Hematopoietic multipotent progenitor cell treated with erythropoietin and hydrocortisone succinate and interleukin-3 and kit ligand, for 8 days (in vitro differentiated cells): Measurements from ENCODE around the gene TSPAN32.

Experiments used
- DNase-seq: peaks from one replicate; pipeline ENCODE4 v3.0.0-alpha.2; 2015

Gene TSPAN32

GRCh38 chr11:2301631-2302305 is at the start of gene TSPAN32, which contains the start of gene C11orf21:
TSPAN32 (plus strand) TSS chr11:2302013; CDS start chr11:2302150, 137 bp downstream.
C11orf21 (minus strand) TSS chr11:2301918; CDS start chr11:2301808, 110 bp downstream.
- DNase-seq: peak; percentile 97

DNA sequence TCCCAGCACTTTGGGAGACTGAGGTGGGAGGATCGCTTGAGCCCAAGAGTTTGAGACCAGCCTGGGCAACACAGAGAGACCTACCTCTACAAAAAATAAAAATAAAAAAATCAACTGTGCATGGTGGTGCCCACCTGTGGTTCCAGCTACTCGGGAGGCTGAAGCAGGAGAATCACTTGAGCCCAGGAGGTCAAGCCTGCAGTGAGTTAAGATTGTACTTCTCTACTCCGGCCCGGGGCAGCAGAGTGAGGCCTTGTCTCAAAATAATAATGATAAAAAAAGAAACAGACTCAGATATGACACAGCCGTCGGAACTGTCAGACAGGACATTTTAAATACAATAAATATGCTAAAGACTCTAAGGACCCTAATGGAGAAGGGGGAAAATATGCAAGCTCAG is 49.8 kb upstream of the TSPAN32 start:
- no peak for DNase-seq

GRCh38 chr11:2256293-2256913 is 45.4 kb upstream of the TSPAN32 start:
- no peak for DNase-seq

GRCh38 chr11:2256951-2257700 is 44.7 kb upstream of the TSPAN32 start:
- no peak for DNase-seq

GRCh38 chr11:2258501-2259465 is 43.0 kb upstream of the TSPAN32 start:
- DNase-seq: no peak

DNA sequence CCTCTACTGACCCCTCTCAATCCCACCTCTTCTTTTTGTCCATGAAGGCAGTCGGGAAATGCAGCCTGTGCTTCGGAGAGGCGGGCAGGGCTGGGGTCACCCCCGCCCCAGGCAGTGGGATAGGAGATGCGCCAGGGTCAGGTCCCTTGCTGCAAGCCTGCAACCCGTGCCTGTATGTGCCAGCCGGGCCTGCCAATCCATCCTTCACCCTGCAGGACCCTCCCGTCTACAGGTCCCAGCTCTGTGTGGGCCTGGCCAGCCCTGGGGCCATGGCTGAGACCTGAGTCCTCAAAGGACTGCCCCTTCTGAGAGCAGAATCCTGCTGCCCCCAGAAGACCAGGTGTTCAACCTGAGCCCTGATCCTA is 42.4 kb upstream of the TSPAN32 start:
- DNase-seq: no peak

GRCh38 chr11:2259897-2260451 is 41.8 kb upstream of the TSPAN32 start:
- no peak for DNase-seq

DNA sequence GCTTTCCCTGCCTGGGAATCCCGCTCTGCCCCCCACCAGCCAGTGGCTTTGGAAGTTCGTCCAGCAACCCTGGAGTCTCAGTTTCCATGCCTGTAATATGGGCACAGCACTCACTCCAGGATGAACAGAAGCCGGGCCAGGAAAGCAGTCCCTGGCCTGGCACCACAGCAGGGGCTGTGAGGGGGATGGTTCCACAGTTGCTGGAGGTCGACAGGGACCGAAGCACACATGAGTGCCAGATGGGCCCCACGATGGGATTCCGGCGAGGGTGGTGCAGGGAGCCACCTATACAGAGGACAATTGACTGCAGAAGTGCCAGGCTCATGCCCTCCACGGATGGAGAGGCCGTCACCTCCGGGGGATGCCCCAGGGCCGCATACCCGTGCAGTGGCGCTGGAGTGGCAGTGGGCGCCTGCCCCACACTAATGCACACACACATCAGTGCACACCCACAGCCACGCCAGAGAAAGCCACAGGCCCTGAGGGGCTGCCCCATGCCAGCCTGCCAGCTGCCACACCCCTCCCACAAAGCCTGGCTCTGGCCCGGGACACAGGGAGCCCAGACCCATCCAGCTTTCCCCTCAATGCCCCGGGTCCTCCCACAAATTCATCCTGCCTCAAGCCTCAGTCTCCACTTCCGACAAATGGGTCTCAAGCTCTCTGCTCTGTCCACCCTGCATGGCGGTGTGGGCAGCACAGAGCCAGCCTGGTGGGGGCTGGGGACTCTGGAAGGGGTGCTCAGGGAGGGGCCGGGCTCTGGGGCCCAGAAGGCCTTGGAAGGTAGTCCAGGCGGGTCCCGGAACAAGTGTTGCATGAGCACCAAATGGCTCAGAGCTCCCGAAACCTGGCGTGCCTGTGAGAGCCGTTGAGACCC is 41.1 kb upstream of the TSPAN32 start:
- no peak for DNase-seq

DNA sequence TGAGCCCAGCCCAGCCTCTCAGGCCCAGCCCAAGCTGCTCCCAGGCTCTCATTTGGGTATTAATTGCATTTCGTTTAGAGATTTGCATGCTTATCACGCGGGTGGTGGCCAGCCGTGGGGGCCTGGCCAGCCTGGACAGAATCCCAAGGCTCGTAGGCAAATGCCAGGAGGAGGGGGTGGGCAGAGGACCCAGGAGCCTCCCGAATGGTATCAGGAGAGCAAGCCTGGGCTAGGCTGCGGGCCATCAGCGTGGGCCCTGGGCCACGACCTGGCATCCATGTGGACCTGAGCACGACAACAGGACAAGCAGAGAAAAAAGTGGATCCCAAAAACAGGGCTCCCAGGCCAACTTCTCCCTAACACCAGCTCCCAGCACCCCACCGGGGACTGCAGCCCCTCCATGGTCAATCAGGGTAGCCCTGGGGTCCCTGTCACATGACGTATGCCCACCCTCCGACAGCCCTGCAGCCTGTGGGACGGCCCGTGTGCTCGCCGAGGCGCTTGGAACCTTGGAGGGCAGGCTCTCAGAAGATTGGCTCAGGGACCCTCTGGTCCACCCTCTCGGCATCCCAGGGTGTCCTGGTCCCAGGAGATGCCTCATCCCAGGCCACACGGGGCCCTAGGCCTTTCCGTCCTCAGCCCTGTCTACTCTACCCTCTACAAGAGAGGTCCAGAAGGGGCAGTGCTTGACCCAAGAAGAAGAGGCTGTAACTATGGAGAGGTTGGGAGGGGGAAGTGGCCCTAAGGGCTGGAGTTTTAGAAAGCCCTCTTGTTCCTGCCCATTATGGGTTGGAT is 40.2 kb upstream of the TSPAN32 start:
- DNase-seq: no peak

DNA sequence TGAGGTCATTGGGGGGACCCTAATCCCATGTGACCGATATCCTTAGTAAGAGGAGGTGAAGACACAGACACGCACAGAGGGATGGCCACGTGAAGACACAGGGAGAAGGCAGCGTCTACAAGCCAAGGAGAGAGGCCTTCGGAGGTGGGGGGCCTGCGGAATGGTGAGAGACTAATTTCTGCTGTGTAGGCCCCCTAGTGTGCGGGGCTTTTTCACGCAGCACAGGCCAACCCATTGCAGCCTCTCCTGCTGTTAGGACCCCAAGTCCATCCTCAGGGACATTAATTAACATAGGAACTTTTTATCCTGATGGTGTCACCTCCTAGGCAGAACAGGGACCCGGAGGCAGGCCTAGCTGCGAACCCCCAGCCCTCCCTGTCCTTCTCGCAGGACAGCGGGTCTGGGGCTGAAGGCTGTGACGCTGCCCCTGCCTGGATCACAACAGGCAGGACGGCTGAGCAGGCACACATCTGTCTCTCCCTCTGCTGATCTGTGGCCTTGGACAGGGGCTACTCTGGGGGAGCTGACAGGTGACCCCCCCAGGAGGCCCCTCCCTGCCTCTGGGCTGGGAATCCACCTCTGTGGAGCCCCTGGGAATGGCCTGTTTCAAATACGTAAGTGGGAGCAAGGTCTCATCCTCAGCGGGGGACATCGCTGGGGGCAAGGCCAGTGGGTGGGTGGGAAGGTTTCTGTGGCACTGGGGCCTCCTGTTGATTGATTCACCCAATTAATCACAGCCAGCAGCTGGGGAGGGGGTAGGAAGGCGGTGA is 39.3 kb upstream of the TSPAN32 start:
- no peak for DNase-seq

DNA sequence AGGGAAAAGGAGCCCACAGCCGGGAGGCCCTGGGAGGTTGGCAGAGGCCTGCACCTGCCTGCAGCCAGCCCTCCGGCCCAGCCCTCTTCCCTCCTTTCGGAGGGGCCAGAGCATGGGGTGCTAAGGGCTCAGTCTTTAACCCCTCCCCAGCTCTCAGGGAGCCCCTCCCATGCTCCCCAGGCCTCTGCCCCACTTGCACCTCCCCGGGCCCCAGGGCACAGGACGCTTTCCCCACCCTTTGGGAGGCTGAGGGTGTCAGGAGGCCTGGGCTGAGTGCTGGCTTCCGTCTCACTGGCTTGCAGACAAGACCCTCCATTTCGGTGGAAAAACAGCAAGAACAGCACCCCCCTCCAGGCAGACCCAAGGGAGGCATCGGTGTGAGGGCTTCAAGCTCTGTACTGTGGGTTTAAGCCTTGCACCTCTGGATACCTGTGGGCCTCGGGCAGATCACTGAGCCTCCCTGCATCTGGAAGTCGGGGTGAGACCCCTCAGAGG is 38.7 kb upstream of the TSPAN32 start:
- no peak for DNase-seq

- no peak for DNase-seq
These were observed 38.0 kb upstream of the TSPAN32 start for GRCh38 chr11:2263724-2264360.

DNA sequence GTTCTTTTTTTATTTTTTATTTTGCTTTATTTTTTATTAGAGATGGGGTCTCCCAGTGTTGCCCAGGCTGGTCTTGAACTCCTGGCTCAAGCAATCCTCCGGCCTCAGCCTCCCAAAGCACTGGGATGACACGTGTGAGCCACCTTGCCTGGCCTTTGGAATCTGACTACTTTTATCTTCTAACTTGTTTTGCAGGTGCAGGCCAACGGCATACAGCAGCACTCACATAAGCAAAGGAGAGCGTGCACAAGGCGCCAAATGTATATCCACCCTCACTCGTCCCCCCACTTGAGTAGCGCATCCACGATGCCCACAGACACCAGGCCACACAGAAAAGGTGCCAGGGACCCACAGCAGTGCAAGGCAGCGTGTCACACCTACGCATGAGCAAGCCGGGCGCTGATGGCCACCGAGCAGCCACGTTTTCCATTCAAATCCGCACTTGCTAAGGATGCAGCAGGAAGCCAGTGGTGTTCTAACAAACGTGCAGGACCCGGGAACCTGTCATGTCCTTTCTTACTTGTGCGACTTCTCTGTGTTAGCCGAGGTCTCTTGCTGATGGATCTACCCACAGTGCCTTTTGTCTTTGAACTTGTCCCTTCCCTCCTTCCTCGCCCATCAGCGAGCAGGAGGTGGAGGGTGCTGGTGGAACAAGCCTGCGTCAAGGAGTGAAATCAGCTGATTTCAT is 37.3 kb upstream of the TSPAN32 start:
- no peak for DNase-seq

DNA sequence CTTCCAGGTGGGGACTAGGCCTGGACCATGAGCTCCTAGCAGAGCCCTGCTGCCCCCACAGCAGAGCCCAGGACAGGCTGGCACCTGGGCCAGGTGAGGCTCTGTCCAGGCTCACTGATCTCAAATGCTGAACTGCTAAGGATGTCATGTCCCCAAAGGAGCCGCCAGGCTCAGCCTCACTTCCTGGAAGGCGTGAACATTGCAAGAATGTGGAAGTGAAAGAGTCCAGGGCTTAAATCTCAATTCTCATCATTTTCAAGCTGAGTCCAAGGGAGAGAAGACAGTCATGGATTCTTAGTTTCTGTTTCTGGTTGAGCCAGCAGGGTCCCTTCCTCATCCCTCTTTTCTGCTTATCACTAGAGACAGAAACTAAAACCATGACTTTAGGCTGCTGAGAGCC is 36.4 kb upstream of the TSPAN32 start:
- DNase-seq: no peak

- no peak for DNase-seq
These were observed 35.8 kb upstream of the TSPAN32 start for GRCh38 chr11:2265854-2266585.

DNA sequence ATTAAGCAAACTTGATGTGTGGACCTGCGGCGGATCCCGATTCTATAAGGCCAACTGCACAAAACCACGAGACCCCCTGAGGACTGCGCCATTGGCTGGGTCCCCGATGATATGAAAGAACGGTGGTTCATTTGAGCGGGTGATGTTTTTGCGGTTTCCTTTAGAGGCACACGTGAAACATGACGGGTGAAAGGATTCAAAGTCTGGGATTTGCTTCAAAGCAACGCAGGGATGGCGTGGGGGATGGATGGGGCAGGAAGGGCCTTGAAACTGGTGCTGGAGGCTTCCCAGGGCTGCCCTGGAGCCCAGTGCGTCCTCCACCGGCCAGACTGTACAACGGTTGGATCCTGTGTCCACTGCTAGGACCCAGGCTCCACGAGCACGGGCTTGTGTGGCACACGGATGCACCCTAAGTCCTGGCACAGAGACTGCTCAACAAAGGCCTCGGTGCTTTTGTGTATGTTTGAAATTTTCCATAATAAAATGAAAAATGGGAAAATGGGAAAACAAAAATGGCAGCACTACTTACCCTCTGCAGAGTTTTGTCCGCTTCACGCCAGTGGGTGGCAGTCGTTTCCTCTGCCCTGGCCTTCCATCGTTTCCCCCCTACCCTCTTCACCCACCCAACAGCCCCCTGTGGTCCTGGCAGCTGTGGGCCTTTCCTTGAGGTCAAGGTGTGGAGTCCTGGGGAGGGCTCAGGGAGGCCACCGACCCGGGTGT is 35.1 kb upstream of the TSPAN32 start:
- DNase-seq: no peak

- DNase-seq: no peak
These were observed 34.4 kb upstream of the TSPAN32 start for GRCh38 chr11:2267306-2267850.
